ENCODE results near the gene GRIN3B. TPM values are rescaled to one million over a fixed set of nuclear protein-coding genes. Genes with fewer than 3 reads are reported as not detected.

The GRIN3B gene
- total RNA-seq, 3 donors from 2014 or later: 2.6 TPM; not detected in 2

GRCh38 chr19:1018393-1018792, 18.2 kb downstream of the GRIN3B start:
- peaks cover 16 to 46% of the 10 kb centered on the region in 2 donors for H3K4me1 ChIP-seq
- H3K9me3 ChIP-seq: no peaks in the 10 kb centered on the region
- TF ChIP-seq POLR2AphosphoS5 (IDR thresholded peaks at IDR 0.05) (no peak), CTCF (IDR thresholded peaks at IDR 0.05) (no peak), POLR2A (IDR thresholded peaks at IDR 0.05) (no peak)
- no peaks in the 10 kb centered on the region for H3K27me3 ChIP-seq
- peak overlapping the region in 1 of 3 donors; percentile 58 for H3K4me3 ChIP-seq
- H3K27ac ChIP-seq: no peak overlapping the region
- DNase-seq (ENCODE audit: low spot score in 2 of 2): no peak
- intact Hi-C loops (cut with DNase I; ENCODE audit: low total_unique reads): loop anchor here (10.0 kb wide), 1 partner anchor 206 kb away; no protein-coding TSS in a partner anchor
- H3K36me3 ChIP-seq: no peaks in the 10 kb centered on the region

- Histone ChIP-seq H3K4me1 (peaks cover 16 to 46% of the 10 kb centered on the region in 2 donors), H3K36me3 (no peaks in the 10 kb centered on the region), H3K27ac (no peak overlapping the region), H3K4me3 (peak overlapping the region; percentile 92 to 97 (median 93)), H3K9me3 (no peaks in the 10 kb centered on the region), H3K27me3 (no peaks in the 10 kb centered on the region)
- DNase-seq (ENCODE audit: low spot score in 2 of 2): no peak
- intact Hi-C loops (cut with DNase I; ENCODE audit: low total_unique reads): loop anchor here (10.0 kb wide), 1 partner anchor 206 kb away; no protein-coding TSS in a partner anchor
- TF ChIP-seq CTCF (IDR thresholded peaks at IDR 0.05) (no peak), POLR2AphosphoS5 (IDR thresholded peaks at IDR 0.05) (no peak), POLR2A (IDR thresholded peaks at IDR 0.05) (no peak)
Measured at GRCh38 chr19:1018932-1019615, 18.9 kb downstream of the GRIN3B start.

- H3K27me3 ChIP-seq: no peaks in the 10 kb centered on the region
- no peaks in the 10 kb centered on the region for H3K36me3 ChIP-seq
- peak overlapping the region; percentile 92 to 97 (median 93) for H3K4me3 ChIP-seq
- no peak for DNase-seq (ENCODE audit: low spot score in 2 of 2)
- H3K27ac ChIP-seq: peak overlapping the region; percentile 96
- intact Hi-C loops (cut with DNase I; ENCODE audit: low total_unique reads): loop anchor here (10.0 kb wide), 1 partner anchor 205 kb away; no protein-coding TSS in a partner anchor
- H3K4me1 ChIP-seq: peaks cover 16 to 46% of the 10 kb centered on the region in 2 donors
- no peaks in the 10 kb centered on the region for H3K9me3 ChIP-seq
- TF ChIP-seq POLR2AphosphoS5 (IDR thresholded peaks at IDR 0.05) (no peak), POLR2A (IDR thresholded peaks at IDR 0.05) (no peak), CTCF (IDR thresholded peaks at IDR 0.05) (no peak)
Measured at GRCh38 chr19:1019616-1019961, 19.4 kb downstream of the GRIN3B start.

- intact Hi-C loops (cut with DNase I; ENCODE audit: low total_unique reads): loop anchor here (10.0 kb wide), 1 partner anchor 205 kb away; no protein-coding TSS in a partner anchor
- H3K27ac ChIP-seq: peak overlapping the region; percentile 96
- TF ChIP-seq CTCF (IDR thresholded peaks at IDR 0.05) (no peak), POLR2AphosphoS5 (IDR thresholded peaks at IDR 0.05) (no peak), POLR2A (IDR thresholded peaks at IDR 0.05) (no peak)
- H3K4me3 ChIP-seq: peak overlapping the region; percentile 92 to 97 (median 93)
- H3K4me1 ChIP-seq: peaks cover 16 to 46% of the 10 kb centered on the region in 2 donors
- no peaks in the 10 kb centered on the region for H3K9me3 ChIP-seq
- DNase-seq (ENCODE audit: low spot score in 2 of 2): no peak
- no peaks in the 10 kb centered on the region for H3K36me3 ChIP-seq
- no peaks in the 10 kb centered on the region for H3K27me3 ChIP-seq
Measured at GRCh38 chr19:1019980-1020867, 20.0 kb downstream of the GRIN3B start.

All from breast epithelium (tissue), 4 donors.